DND-41 (cell line): Measurements from ENCODE around the gene CAND1.

Source experiments
- ATAC-seq: fragments of 200-7000 bp; cut with Tn5 transposase; 3 replicates; pipeline ENCODE4 v1.9.1; 2021; ENCODE audit warnings: low read depth; ENCODE audit not compliant: insufficient read depth
- DNase-seq: peaks from one replicate; pipeline ENCODE4 v3.0.0-alpha.2; 2020
- H2AFZ ChIP-seq: 2 replicates; pipeline ENCODE4 v1.6.0; 2012; ENCODE audit warnings: low read depth, low read length
- H3K27ac ChIP-seq: 2 replicates; pipeline ENCODE4 v1.5.1; 2012; ENCODE audit warnings: low read length, inconsistent platforms
- H3K27me3 ChIP-seq: fragments of 200-600 bp; sonication (generic); 2 replicates; pipeline ENCODE4 v1.6.0; 2012; ENCODE audit warnings: low read length, mild to moderate bottlenecking, inconsistent platforms; ENCODE audit not compliant: insufficient read depth, poor library complexity
- H3K36me3 ChIP-seq: 2 replicates; pipeline ENCODE4 v1.5.1; 2012; ENCODE audit warnings: low read length, inconsistent platforms; ENCODE audit not compliant: insufficient read depth
- H3K4me1 ChIP-seq: 2 replicates; pipeline ENCODE4 v1.5.1; 2012; ENCODE audit warnings: mild to moderate bottlenecking, low read length; ENCODE audit not compliant: insufficient read depth
- H3K4me2 ChIP-seq: 2 replicates; pipeline ENCODE4 v1.6.0; 2012; ENCODE audit warnings: mild to moderate bottlenecking, moderate library complexity, low read length, inconsistent platforms; ENCODE audit not compliant: insufficient read depth
- H3K4me3 ChIP-seq, 2 experiments: fragments of 200-600 bp in 1 of 2; shearing (Covaris generic) in 1 of 2; 2 replicates each; pipeline ENCODE4 v1.5.1; 2012 to 2016; ENCODE audit warnings: inconsistent platforms in 2 of 2, low read length in 2 of 2, mild to moderate bottlenecking in 2 of 2, low read depth in 1 of 2, moderate library complexity in 1 of 2
- H3K79me2 ChIP-seq: 2 replicates; pipeline ENCODE4 v1.6.0; 2012; ENCODE audit warnings: low read length, inconsistent platforms; ENCODE audit not compliant: insufficient read depth
- H3K9ac ChIP-seq: 2 replicates; pipeline ENCODE4 v1.6.0; 2012; ENCODE audit warnings: low read depth, mild to moderate bottlenecking, inconsistent platforms, low read length, moderate library complexity
- H3K9me3 ChIP-seq: 2 replicates; pipeline ENCODE4 v1.5.1; 2012; ENCODE audit warnings: low read length, moderate library complexity, mild to moderate bottlenecking, inconsistent platforms; ENCODE audit not compliant: insufficient read depth, severe bottlenecking
- H4K20me1 ChIP-seq: 2 replicates; pipeline ENCODE4 v1.6.0; 2012; ENCODE audit warnings: low read length; ENCODE audit not compliant: insufficient read depth
- CTCF ChIP-seq: IDR thresholded peaks from 2 replicates; pipeline ENCODE4 v1.5.1; 2012; ENCODE audit warnings: borderline replicate concordance, low read length, moderate library complexity, mild to moderate bottlenecking; ENCODE audit not compliant: poor library complexity, severe bottlenecking; ENCODE audit errors: extremely low read depth
- EZH2 ChIP-seq: IDR thresholded peaks from 3 replicates; pipeline ENCODE4 v1.6.1; 2012; ENCODE audit warnings: borderline replicate concordance, low read depth, mild to moderate bottlenecking, moderate library complexity, low read length, inconsistent platforms; ENCODE audit not compliant: severe bottlenecking

CAND1 gene

GRCh38 chr12:67348683-67349082 is 79.5 kb downstream of the CAND1 start:
- Histone ChIP-seq H3K9me3 (no peaks in the 10 kb centered on the region), H3K27me3 (no peaks in the 10 kb centered on the region), H2AFZ (no peak overlapping the region), H3K79me2 (no peaks in the 10 kb centered on the region), H3K4me1 (no peaks in the 10 kb centered on the region), H3K4me2 (no peak overlapping the region), H4K20me1 (no peaks in the 10 kb centered on the region), H3K36me3 (no peaks in the 10 kb centered on the region), H3K9ac (no peak overlapping the region), H3K27ac (no peak overlapping the region), H3K4me3 (no peak overlapping the region)
- no peak for TF ChIP-seq CTCF
- TF ChIP-seq EZH2: no peak
- DNase-seq: no peak
- ATAC-seq: no peak

- no peaks in the 10 kb centered on the region for H3K79me2 ChIP-seq
- no peak overlapping the region for H3K27ac ChIP-seq
- H4K20me1 ChIP-seq: no peaks in the 10 kb centered on the region
- no peak for TF ChIP-seq CTCF
- no peak for TF ChIP-seq EZH2
- no peak overlapping the region for H3K9ac ChIP-seq
- H2AFZ ChIP-seq: no peak overlapping the region
- H3K9me3 ChIP-seq: no peaks in the 10 kb centered on the region
- ATAC-seq (no peak), DNase-seq (no peak)
- no peaks in the 10 kb centered on the region for H3K27me3 ChIP-seq
- no peak overlapping the region for H3K4me3 ChIP-seq
- peaks cover 15% of the 10 kb centered on the region for H3K4me1 ChIP-seq
- no peaks in the 10 kb centered on the region for H3K36me3 ChIP-seq
- H3K4me2 ChIP-seq: no peak overlapping the region
These were observed 83.5 kb downstream of the CAND1 start for GRCh38 chr12:67352682-67353081.

GRCh38 chr12:67354322-67354721 is 85.2 kb downstream of the CAND1 start:
- H3K79me2 ChIP-seq: no peaks in the 10 kb centered on the region
- DNase-seq (no peak), ATAC-seq (no peak)
- H4K20me1 ChIP-seq: no peaks in the 10 kb centered on the region
- no peak overlapping the region for H2AFZ ChIP-seq
- H3K36me3 ChIP-seq: no peaks in the 10 kb centered on the region
- H3K27me3 ChIP-seq: no peaks in the 10 kb centered on the region
- H3K4me2 ChIP-seq: no peak overlapping the region
- no peak overlapping the region for H3K9ac ChIP-seq
- no peak overlapping the region for H3K27ac ChIP-seq
- peaks cover 31% of the 10 kb centered on the region for H3K4me1 ChIP-seq
- no peak for TF ChIP-seq EZH2
- no peak for TF ChIP-seq CTCF
- H3K4me3 ChIP-seq: no peak overlapping the region
- no peaks in the 10 kb centered on the region for H3K9me3 ChIP-seq

DNA sequence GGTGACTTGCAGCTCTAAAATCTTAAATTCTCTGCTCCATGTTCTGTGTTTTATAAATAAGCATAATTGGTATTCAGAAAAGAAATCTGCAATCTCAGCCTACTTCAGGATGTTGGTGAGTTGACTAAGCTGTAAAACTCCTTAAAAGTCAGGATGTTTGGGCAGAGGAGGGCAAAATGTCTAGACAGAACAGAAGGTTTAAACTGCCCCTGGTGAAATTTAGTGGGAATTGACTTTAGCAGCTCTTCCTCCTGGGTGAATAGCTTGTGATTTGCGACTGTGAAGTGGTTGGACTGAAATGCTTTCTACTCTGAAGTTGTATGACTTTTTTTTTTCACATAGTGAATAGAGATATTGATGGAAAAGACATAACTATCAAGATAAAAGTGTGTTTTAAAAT is 85.8 kb downstream of the CAND1 start:
- Histone ChIP-seq H3K36me3 (no peaks in the 10 kb centered on the region), H3K9ac (no peak overlapping the region), H4K20me1 (no peaks in the 10 kb centered on the region), H3K27me3 (no peaks in the 10 kb centered on the region), H3K79me2 (no peaks in the 10 kb centered on the region), H3K4me2 (no peak overlapping the region), H3K4me1 (peaks cover 37% of the 10 kb centered on the region), H3K4me3 (no peak overlapping the region), H2AFZ (no peak overlapping the region), H3K9me3 (no peaks in the 10 kb centered on the region), H3K27ac (no peak overlapping the region)
- ATAC-seq (no peak), DNase-seq (no peak)
- no peak for TF ChIP-seq CTCF
